ENCODE data around the gene DIAPH3.
A peak's percentile ranks its signal among the peaks of the same experiment; 100 is the strongest.

Gene DIAPH3

GRCh38 chr13:60150538-60150937 is 13.2 kb downstream of the DIAPH3 start:
- no peak for DNase-seq

GRCh38 chr13:60148918-60149317 is 14.8 kb downstream of the DIAPH3 start:
- no peak for DNase-seq

- no peak for DNase-seq
These were observed 16.4 kb downstream of the DIAPH3 start for GRCh38 chr13:60147361-60147760.

GRCh38 chr13:60146471-60146870 is 17.3 kb downstream of the DIAPH3 start:
- no peak for DNase-seq

- DNase-seq = peak; percentile 8
These were observed 20.0 kb downstream of the DIAPH3 start for GRCh38 chr13:60143775-60144174.

GRCh38 chr13:60139272-60139671 is 24.5 kb downstream of the DIAPH3 start:
- DNase-seq = no peak

GRCh38 chr13:60138674-60139073 is 25.1 kb downstream of the DIAPH3 start:
- no peak for DNase-seq

GRCh38 chr13:60137911-60138560 is 25.7 kb downstream of the DIAPH3 start:
- DNase-seq = no peak

- no peak for DNase-seq
These were observed 28.4 kb downstream of the DIAPH3 start for GRCh38 chr13:60135344-60135743.

- no peak for DNase-seq
These were observed 29.4 kb downstream of the DIAPH3 start for GRCh38 chr13:60134376-60134775.

GRCh38 chr13:60121337-60121687 is 42.4 kb downstream of the DIAPH3 start:
- DNase-seq = no peak

- DNase-seq = no peak
These were observed 43.0 kb downstream of the DIAPH3 start for GRCh38 chr13:60120617-60121336.

GRCh38 chr13:60118696-60119400 is 44.9 kb downstream of the DIAPH3 start:
- DNase-seq = no peak

GRCh38 chr13:60114499-60115028 is 49.2 kb downstream of the DIAPH3 start:
- no peak for DNase-seq

- no peak for DNase-seq
These were observed 51.0 kb downstream of the DIAPH3 start for GRCh38 chr13:60112771-60113170.

- no peak for DNase-seq
These were observed 52.0 kb downstream of the DIAPH3 start for GRCh38 chr13:60111691-60112090.

- DNase-seq = no peak
These were observed 54.4 kb downstream of the DIAPH3 start for GRCh38 chr13:60109285-60109684.

GRCh38 chr13:60108589-60108988 is 55.1 kb downstream of the DIAPH3 start:
- DNase-seq = no peak

- DNase-seq = no peak
These were observed 63.9 kb downstream of the DIAPH3 start for GRCh38 chr13:60099631-60100420.

GRCh38 chr13:60095300-60095699 is 68.4 kb downstream of the DIAPH3 start:
- no peak for DNase-seq

- DNase-seq = no peak
These were observed 69.2 kb downstream of the DIAPH3 start for GRCh38 chr13:60094385-60095088.

GRCh38 chr13:60093425-60094019 is 70.2 kb downstream of the DIAPH3 start:
- no peak for DNase-seq

Data from NCI-H2171 treated with DMSO at 0.1 percent for 48 hours (cell line).